Gastroesophageal sphincter (tissue), 3 donors: Measurements from ENCODE around the gene GRID2.

ENCODE experiments used
- CTCF ChIP-seq, 4 experiments: fragments of 200-600 bp in 2 of 4; fragments of 450-650 bp in 2 of 4; sonication (generic) in 1 of 4; IDR thresholded peaks; one replicate each; pipeline ENCODE4 v1.5.1; 2017 to 2019; ENCODE audit warnings: antibody characterized with exemption in 4 of 4, mild to moderate bottlenecking in 2 of 4, moderate library complexity in 2 of 4
- POLR2A ChIP-seq, 2 donors: fragments of 450-650 bp; IDR thresholded peaks; one replicate each; pipeline ENCODE4 v1.6.1; 2017; ENCODE audit warnings: antibody characterized with exemption in 2 of 2, mild to moderate bottlenecking in 2 of 2, moderate library complexity in 1 of 2

GRCh38 chr4:92266521-92266920 lies 37.2 kb upstream of the GRID2 start:
- TF ChIP-seq CTCF (IDR thresholded peaks at IDR 0.05) (no peak), POLR2A (IDR thresholded peaks at IDR 0.05) (no peak)
